ENCODE measurements around the gene TPCN2. TPM values are rescaled to one million over a fixed set of nuclear protein-coding genes. Genes with fewer than 3 reads are reported as not detected.

The TPCN2 gene
- total and polyA plus RNA-seq, 2 of the 8 experiments (the other 6 are each of a cell fraction or from before 2014, with no cell fraction given) = 9.7 to 18.6 TPM

- Histone ChIP-seq H2BK12ac (ENCODE audit: low read depth, low read length) (no peak overlapping the region), H3K23me2 (ENCODE audit: low read depth, low read length) (no peaks in the 10 kb centered on the region), H3K18ac (ENCODE audit: extremely low read depth, low read length) (no peak overlapping the region), H3K23ac (ENCODE audit: insufficient read length) (no peak overlapping the region), H3K36me3 (ENCODE audit: control insufficient read depth in 2 of 4, insufficient read depth in 4 of 4, low read length in 3 of 4) (no peaks in the 10 kb centered on the region; a peak in 1 of 8 replicates), H3K4me2 (ENCODE audit: insufficient read depth in 1 of 2, low read depth in 2 of 2, low read length in 2 of 2) (no peak overlapping the region), H3K4ac (replicated peaks; ENCODE audit: insufficient read length, low read depth, low read length) (no peak overlapping the region), H2BK120ac (replicated peaks; ENCODE audit: low read depth, low read length) (no peak overlapping the region), H3K4me1 (replicated peaks in 1 of 4; ENCODE audit: control insufficient read depth in 3 of 4, insufficient read depth in 4 of 4, low read length in 3 of 4) (peaks cover 0 to 2% (median 1%) of the 10 kb centered on the region in 4 experiments; a peak in 2 of 7 replicates), H4K91ac (replicated peaks; ENCODE audit: insufficient read length, low read length) (no peak overlapping the region), H3K9ac (replicated peaks in 1 of 4; ENCODE audit: extremely low read depth in 1 of 4, low read depth in 3 of 4, low read length in 3 of 4) (no peak overlapping the region), H2BK15ac (ENCODE audit: low read length) (no peak overlapping the region), H3K79me1 (ENCODE audit: low read depth, low read length) (no peaks in the 10 kb centered on the region), H3K27me3 (replicated peaks in 1 of 4; ENCODE audit: control insufficient read depth in 3 of 4, extremely low read depth in 1 of 4, insufficient read depth in 3 of 4, low read length in 3 of 4) (no peaks in the 10 kb centered on the region), H3K27ac (ENCODE audit: low read depth, low read length) (no peak overlapping the region), H4K20me1 (replicated peaks in 1 of 2; ENCODE audit: control insufficient read depth in 1 of 2, insufficient read depth in 2 of 2, low read length in 2 of 2) (no peaks in the 10 kb centered on the region), H2AK5ac (ENCODE audit: low read depth, low read length) (no peak overlapping the region), H4K5ac (ENCODE audit: insufficient read length, low read depth, low read length) (no peak overlapping the region), H4K8ac (ENCODE audit: extremely low read depth, insufficient read depth, low read length) (no peak overlapping the region), H3K14ac (ENCODE audit: insufficient read length) (no peak overlapping the region), H2BK5ac (ENCODE audit: low read depth, low read length) (no peak overlapping the region), H3K56ac (replicated peaks; ENCODE audit: insufficient read length, low read depth, low read length) (no peak overlapping the region), H3K9me3 (ENCODE audit: insufficient read depth in 2 of 2, low read depth in 1 of 2, low read length in 1 of 2) (no peaks in the 10 kb centered on the region), H3K4me3 (ENCODE audit: extremely low read depth in 1 of 4, insufficient read depth in 2 of 4, low read depth in 3 of 4, low read length in 4 of 4) (no peak overlapping the region; a peak in 1 of 8 replicates), H2AFZ (ENCODE audit: low read length) (no peak overlapping the region), H3K79me2 (ENCODE audit: control insufficient read depth in 1 of 2, insufficient read depth in 2 of 2, low read length in 2 of 2) (no peaks in the 10 kb centered on the region), H2BK20ac (ENCODE audit: low read length) (no peak overlapping the region)
- CTCF ChIA-PET (ENCODE audit: partially characterized antibody) = interaction anchor here (0.9 to 3.2 kb wide), 8 partner anchors 10 to 50 kb away, joined by 3 to 8 read pairs (median 4); partner anchors contain the start of gene MRGPRD
- no peak for FAIRE-seq
- TF ChIP-seq, protein P1, sequence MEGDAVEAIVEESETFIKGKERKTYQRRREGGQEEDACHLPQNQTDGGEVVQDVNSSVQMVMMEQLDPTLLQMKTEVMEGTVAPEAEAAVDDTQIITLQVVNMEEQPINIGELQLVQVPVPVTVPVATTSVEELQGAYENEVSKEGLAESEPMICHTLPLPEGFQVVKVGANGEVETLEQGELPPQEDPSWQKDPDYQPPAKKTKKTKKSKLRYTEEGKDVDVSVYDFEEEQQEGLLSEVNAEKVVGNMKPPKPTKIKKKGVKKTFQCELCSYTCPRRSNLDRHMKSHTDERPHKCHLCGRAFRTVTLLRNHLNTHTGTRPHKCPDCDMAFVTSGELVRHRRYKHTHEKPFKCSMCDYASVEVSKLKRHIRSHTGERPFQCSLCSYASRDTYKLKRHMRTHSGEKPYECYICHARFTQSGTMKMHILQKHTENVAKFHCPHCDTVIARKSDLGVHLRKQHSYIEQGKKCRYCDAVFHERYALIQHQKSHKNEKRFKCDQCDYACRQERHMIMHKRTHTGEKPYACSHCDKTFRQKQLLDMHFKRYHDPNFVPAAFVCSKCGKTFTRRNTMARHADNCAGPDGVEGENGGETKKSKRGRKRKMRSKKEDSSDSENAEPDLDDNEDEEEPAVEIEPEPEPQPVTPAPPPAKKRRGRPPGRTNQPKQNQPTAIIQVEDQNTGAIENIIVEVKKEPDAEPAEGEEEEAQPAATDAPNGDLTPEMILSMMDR (IDR thresholded peaks at IDR 0.05; ENCODE audit: control extremely low read depth in 1 of 3, insufficient read depth in 1 of 3, low read depth in 1 of 3, low read length in 3 of 3) = peak in 2 of 3 experiments; percentile 28 to 42; a peak in 2 of 4 replicates
- TF ChIP-seq RAD21 (IDR thresholded peaks at IDR 0.05 in 1 of 2, conservative IDR thresholded peaks at IDR 0.05 in 1 of 2; ENCODE audit: low read depth in 2 of 2, low read length in 2 of 2) = peak in 1 of 2 experiments; percentile 21; a peak in 2 of 4 replicates
- no peak for TF ChIP-seq KDM5A (IDR thresholded peaks at IDR 0.05; ENCODE audit: low read length)
- DNase-seq (ENCODE audit: low read depth in 1 of 2, low spot score in 2 of 2) = no peak
- 91% methylated on average over 7 of the region's 8 CpGs; no CpG with 5 or more reads in 1 of the 2 experiments for WGBS, 2 experiments (ENCODE audit: extremely low coverage in 1 of 2, insufficient coverage in 1 of 2, insufficient read length in 1 of 2, insufficient replicate concordance in 2 of 2, low coverage in 1 of 2, low lambda C conversion rate in 2 of 2, missing lambda C conversion rate in 1 of 2)
- POLR2A ChIA-PET (ENCODE audit: partially characterized antibody) = interaction anchor here (1.3 to 2.5 kb wide), 2 partner anchors 11 to 49 kb away, joined by 6 to 9 read pairs; partner anchors contain the start of gene TPCN2
Measured at GRCh38 chr11:69000831-69001242, 47.9 kb upstream of the TPCN2 start.
